Measurements from ENCODE around the gene MTHFR.

DNA sequence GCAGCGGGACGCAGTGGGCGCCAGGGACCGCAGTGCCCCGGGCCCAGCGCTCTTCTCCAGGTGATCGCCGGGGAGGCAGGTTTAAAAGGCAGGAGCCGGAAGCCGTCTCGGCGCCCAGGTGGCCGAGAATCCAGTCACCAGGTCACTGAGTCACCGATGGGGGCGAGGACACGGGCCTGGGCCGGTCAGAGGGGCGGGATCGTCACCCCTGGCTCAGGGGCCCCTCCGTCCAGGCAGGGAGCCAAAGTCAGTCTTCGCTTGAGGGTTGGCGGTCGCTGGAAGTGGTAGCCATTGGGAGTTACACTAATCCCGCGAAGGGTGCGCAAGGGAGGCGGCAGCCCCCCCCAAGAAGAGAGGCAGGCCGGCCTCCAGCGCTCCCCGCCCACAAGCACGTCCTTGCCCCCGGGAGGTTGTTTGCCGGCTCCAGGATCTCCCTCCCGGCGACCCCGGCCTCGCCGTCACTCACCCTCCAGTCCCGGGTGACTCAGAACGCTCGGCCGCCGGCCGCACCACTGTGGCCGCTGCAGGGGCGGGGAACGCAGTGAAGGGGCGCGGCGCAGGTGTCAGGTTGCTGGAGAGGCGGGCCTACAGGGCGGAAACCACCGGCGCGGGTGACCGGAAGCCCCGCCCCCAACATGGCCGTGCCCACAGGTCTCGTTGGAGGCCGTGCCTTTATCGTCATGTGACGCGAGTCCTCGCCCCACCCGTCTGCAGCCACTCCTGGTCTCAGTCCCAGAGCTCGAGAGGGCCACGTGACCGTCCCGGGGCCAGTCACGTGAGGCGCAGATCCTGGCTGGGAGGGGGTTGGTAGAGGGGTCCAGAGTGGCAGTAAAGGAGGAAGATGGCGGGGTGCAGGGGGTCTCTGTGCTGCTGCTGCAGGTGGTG lies at the start of gene MTHFR, which contains the start of gene CLCN6:
- TF ChIP-seq POLR2AphosphoS5 (IDR thresholded peaks at IDR 0.05) (peak; percentile 87 to 97), POLR2A (IDR thresholded peaks at IDR 0.05) (peak in 3 of 4 donors; percentile 79 to 98 (median 90))
- TF ChIP-seq, protein P1, sequence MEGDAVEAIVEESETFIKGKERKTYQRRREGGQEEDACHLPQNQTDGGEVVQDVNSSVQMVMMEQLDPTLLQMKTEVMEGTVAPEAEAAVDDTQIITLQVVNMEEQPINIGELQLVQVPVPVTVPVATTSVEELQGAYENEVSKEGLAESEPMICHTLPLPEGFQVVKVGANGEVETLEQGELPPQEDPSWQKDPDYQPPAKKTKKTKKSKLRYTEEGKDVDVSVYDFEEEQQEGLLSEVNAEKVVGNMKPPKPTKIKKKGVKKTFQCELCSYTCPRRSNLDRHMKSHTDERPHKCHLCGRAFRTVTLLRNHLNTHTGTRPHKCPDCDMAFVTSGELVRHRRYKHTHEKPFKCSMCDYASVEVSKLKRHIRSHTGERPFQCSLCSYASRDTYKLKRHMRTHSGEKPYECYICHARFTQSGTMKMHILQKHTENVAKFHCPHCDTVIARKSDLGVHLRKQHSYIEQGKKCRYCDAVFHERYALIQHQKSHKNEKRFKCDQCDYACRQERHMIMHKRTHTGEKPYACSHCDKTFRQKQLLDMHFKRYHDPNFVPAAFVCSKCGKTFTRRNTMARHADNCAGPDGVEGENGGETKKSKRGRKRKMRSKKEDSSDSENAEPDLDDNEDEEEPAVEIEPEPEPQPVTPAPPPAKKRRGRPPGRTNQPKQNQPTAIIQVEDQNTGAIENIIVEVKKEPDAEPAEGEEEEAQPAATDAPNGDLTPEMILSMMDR (IDR thresholded peaks at IDR 0.05): peak in 1 of 6 experiments; percentile 15

All from upper lobe of left lung (tissue), 4 donors.